DOHH2 (cell line): ENCODE results near the gene SHLD1.

Source experiments
- EZH2phosphoT487 ChIP-seq: fragments of 200-600 bp; sonication (generic); IDR thresholded peaks from 2 replicates; pipeline ENCODE4 v1.6.1; 2017; ENCODE audit warnings: borderline replicate concordance, mild to moderate bottlenecking, antibody characterized with exemption, low read length, moderate library complexity, mixed read lengths
- TF ChIP-seq, protein P1 (sequence below): fragments of 200-600 bp; sonication (generic); IDR thresholded peaks from one replicate; pipeline ENCODE4 v1.5.1; 2014; ENCODE audit warnings: antibody characterized with exemption, mild to moderate bottlenecking, low read depth, low read length; ENCODE audit not compliant: poor library complexity, severe bottlenecking

DNA sequence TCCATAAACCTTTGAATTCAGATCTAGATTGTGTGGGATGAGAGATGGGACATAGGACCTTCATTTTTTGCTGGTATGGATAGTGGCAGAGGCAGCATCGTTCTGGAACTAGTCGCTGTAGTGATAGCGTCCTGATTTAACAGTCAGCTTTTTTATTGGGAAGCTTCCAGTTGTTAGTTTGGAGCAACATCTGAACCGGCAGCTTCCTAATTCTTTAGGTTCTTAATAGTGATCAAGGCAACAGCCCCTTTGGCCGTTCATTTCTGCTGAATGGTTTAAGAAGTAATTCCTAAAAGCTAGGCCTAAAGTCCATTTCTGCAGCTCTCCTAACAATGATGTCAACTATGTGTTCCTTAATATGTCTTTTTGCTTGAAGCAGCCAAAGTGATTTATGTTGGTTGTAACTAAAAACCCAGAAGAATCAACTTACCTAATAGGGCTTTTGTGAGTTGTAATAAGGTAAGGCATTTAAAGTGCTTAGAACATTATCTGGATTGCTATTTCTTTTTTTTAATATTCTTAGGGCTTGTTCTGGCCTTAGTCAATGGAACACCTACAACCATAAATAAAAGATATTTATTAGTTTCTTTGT is 90.3 kb downstream of the SHLD1 start:
- TF ChIP-seq, protein P1, sequence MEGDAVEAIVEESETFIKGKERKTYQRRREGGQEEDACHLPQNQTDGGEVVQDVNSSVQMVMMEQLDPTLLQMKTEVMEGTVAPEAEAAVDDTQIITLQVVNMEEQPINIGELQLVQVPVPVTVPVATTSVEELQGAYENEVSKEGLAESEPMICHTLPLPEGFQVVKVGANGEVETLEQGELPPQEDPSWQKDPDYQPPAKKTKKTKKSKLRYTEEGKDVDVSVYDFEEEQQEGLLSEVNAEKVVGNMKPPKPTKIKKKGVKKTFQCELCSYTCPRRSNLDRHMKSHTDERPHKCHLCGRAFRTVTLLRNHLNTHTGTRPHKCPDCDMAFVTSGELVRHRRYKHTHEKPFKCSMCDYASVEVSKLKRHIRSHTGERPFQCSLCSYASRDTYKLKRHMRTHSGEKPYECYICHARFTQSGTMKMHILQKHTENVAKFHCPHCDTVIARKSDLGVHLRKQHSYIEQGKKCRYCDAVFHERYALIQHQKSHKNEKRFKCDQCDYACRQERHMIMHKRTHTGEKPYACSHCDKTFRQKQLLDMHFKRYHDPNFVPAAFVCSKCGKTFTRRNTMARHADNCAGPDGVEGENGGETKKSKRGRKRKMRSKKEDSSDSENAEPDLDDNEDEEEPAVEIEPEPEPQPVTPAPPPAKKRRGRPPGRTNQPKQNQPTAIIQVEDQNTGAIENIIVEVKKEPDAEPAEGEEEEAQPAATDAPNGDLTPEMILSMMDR, result no peak
- no peak for TF ChIP-seq EZH2phosphoT487
